Testis (tissue), 2 donors: ENCODE results near the gene OPCML.

ENCODE experiments used
- POLR2A ChIP-seq: fragments of 450-650 bp; IDR thresholded peaks from one replicate; pipeline ENCODE4 v1.6.1; 2017; ENCODE audit warnings: antibody characterized with exemption, mild to moderate bottlenecking, moderate library complexity
- TF ChIP-seq, protein P1 (sequence below), 3 experiments: fragments of 450-650 bp in 2 of 3; fragments of 200-600 bp in 1 of 3; sonication (generic) in 1 of 3; IDR thresholded peaks; one replicate each; pipeline ENCODE4 v1.5.1; 2016 to 2019; ENCODE audit warnings: antibody characterized with exemption in 3 of 3, mild to moderate bottlenecking in 2 of 3, moderate library complexity in 1 of 3

DNA sequence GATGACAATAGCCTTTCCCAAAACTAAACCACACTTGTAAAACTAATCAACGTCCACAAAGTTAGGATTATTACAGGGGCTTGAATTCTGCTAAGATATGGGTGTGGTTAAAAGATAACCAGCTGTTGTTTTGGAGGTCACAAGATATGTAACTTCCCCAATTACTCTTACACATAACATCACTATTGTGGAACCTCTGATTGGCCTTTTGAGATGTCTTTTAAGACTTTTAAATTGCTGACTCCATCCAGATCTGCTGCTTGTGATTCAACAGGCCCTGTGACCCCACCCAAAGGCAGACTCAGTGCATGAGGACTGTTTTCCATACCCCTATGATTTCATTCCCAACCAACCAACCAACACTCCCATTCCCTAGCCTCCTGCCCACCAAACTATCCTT is 893.9 kb downstream of the OPCML start:
- TF ChIP-seq, protein P1, sequence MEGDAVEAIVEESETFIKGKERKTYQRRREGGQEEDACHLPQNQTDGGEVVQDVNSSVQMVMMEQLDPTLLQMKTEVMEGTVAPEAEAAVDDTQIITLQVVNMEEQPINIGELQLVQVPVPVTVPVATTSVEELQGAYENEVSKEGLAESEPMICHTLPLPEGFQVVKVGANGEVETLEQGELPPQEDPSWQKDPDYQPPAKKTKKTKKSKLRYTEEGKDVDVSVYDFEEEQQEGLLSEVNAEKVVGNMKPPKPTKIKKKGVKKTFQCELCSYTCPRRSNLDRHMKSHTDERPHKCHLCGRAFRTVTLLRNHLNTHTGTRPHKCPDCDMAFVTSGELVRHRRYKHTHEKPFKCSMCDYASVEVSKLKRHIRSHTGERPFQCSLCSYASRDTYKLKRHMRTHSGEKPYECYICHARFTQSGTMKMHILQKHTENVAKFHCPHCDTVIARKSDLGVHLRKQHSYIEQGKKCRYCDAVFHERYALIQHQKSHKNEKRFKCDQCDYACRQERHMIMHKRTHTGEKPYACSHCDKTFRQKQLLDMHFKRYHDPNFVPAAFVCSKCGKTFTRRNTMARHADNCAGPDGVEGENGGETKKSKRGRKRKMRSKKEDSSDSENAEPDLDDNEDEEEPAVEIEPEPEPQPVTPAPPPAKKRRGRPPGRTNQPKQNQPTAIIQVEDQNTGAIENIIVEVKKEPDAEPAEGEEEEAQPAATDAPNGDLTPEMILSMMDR (IDR thresholded peaks at IDR 0.05): no peak
- TF ChIP-seq POLR2A: no peak
